Nephron (organoid): ENCODE data around the gene GSG1L2.
"Not testable (repeated sequence)": the region's sequence is repeated elsewhere in the genome, so short reads cannot be mapped to it uniquely, and the experiment has no call there.

ENCODE experiments used
- H3K27ac Mint-ChIP-seq, 3 experiments: 2 replicates each; pipeline ENCODE4 v1.8.0; 2020; ENCODE audit warnings: mixed read lengths in 3 of 3, mild to moderate bottlenecking in 2 of 3, moderate library complexity in 1 of 3
- H3K27me3 Mint-ChIP-seq: 2 replicates; pipeline ENCODE4 v1.8.0; 2021; ENCODE audit warnings: low read depth, mild to moderate bottlenecking, moderate library complexity, mixed read lengths
- H3K36me3 Mint-ChIP-seq: 2 replicates; pipeline ENCODE4 v1.8.0; 2020; ENCODE audit warnings: low read depth, mixed read lengths
- H3K4me1 Mint-ChIP-seq: 2 replicates; pipeline ENCODE4 v1.8.0; 2020; ENCODE audit warnings: mixed read lengths
- H3K4me3 Mint-ChIP-seq, 3 experiments: 2 replicates each; pipeline ENCODE4 v1.8.0; 2020; ENCODE audit warnings: mild to moderate bottlenecking in 3 of 3, mixed read lengths in 3 of 3, moderate library complexity in 2 of 3
- H3K9me3 Mint-ChIP-seq: 2 replicates; pipeline ENCODE4 v1.8.0; 2020; ENCODE audit warnings: mixed read lengths
- TF ChIP-seq, protein P1 (sequence below), 3 experiments: fragments of 200-600 bp; sonication (generic); IDR thresholded peaks; one replicate each; pipeline ENCODE4 v1.5.0; 2021; ENCODE audit warnings: antibody characterized with exemption in 3 of 3; ENCODE audit not compliant: unreplicated experiment in 3 of 3

Gene GSG1L2

DNA sequence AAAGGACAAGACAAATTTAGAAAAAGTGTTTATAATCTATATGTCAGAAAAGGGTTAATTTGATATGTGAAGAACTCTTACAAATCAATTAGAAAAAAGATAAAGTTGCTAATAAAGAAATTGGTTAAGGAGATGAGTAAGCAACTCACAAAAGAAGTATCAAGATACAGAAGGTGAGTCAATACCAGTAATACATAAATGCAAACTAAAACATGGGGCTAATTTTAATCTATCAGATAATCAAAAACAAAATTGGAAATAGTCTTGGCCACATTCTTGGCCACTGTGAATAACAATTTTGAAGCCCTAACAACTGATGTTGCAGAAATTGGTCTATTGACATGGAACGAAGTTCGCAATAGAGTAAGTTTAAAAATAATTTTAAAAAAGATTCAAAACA is 37.3 kb downstream of the GSG1L2 start:
- no peaks in the 10 kb centered on the region for H3K36me3 Mint-ChIP-seq
- H3K4me1 Mint-ChIP-seq: peaks cover 13% of the 10 kb centered on the region
- H3K9me3 Mint-ChIP-seq: no peaks in the 10 kb centered on the region
- peaks cover 3% of the 10 kb centered on the region for H3K27me3 Mint-ChIP-seq
- H3K27ac Mint-ChIP-seq: no peak overlapping the region
- TF ChIP-seq, protein P1, sequence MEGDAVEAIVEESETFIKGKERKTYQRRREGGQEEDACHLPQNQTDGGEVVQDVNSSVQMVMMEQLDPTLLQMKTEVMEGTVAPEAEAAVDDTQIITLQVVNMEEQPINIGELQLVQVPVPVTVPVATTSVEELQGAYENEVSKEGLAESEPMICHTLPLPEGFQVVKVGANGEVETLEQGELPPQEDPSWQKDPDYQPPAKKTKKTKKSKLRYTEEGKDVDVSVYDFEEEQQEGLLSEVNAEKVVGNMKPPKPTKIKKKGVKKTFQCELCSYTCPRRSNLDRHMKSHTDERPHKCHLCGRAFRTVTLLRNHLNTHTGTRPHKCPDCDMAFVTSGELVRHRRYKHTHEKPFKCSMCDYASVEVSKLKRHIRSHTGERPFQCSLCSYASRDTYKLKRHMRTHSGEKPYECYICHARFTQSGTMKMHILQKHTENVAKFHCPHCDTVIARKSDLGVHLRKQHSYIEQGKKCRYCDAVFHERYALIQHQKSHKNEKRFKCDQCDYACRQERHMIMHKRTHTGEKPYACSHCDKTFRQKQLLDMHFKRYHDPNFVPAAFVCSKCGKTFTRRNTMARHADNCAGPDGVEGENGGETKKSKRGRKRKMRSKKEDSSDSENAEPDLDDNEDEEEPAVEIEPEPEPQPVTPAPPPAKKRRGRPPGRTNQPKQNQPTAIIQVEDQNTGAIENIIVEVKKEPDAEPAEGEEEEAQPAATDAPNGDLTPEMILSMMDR (IDR thresholded peaks at IDR 0.05; ENCODE audit: unreplicated experiment in 3 of 3): no peak
- no peak overlapping the region for H3K4me3 Mint-ChIP-seq

GRCh38 chr17:9783465-9783864 is 38.4 kb downstream of the GSG1L2 start:
- H3K27me3 Mint-ChIP-seq, H3K36me3 Mint-ChIP-seq, H3K9me3 Mint-ChIP-seq, H3K4me3 Mint-ChIP-seq, H3K4me1 Mint-ChIP-seq, H3K27ac Mint-ChIP-seq: not testable (repeated sequence)

DNA sequence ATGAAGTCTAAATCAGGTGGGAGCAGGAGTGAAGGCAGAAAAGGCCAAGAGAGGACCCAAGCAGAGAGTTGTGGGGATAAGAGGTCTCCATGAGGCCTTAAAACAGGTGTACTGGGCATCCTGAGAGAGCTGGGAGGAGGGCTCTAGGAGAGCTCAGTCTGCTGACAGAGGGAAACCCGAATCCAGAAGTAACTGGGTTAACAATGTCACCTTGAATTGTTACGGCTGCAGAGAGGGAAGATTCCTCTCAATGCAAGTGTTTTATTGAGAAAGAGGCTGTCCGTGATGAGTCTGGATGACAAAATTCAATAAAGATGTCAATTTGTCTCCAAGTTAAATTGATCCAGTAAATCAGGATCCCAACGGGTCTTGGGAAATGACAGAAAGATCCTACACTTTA is 38.8 kb downstream of the GSG1L2 start:
- TF ChIP-seq, protein P1 (IDR thresholded peaks at IDR 0.05; ENCODE audit: unreplicated experiment in 3 of 3): no peak
- Mint-ChIP-seq H3K36me3 (no peaks in the 10 kb centered on the region), H3K27me3 (peaks cover 6% of the 10 kb centered on the region), H3K4me1 (no peaks in the 10 kb centered on the region), H3K27ac (no peak overlapping the region), H3K4me3 (no peak overlapping the region), H3K9me3 (no peaks in the 10 kb centered on the region)

DNA sequence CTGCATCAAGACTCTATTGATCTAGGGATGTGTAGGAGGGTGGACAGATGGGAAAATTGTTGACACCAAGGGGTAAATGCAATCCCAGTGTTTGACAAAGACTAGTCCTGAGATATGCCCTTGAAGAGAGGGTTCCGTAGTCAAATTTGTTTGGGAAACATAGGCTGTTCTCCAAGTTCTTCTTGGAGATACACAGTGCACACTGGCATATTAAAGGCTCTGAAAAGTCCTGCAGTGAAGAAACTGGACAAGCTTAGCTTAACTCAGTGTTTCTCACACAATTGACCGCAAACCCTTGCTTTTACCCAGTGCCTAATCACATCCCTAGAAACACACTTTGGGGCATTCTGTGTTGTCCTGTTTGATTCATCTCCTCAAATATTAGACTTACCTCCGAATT is 41.3 kb downstream of the GSG1L2 start:
- H3K27ac Mint-ChIP-seq: no peak overlapping the region
- no peaks in the 10 kb centered on the region for H3K4me1 Mint-ChIP-seq
- H3K36me3 Mint-ChIP-seq: no peaks in the 10 kb centered on the region
- peaks cover 14% of the 10 kb centered on the region for H3K27me3 Mint-ChIP-seq
- H3K9me3 Mint-ChIP-seq: peaks cover 8% of the 10 kb centered on the region
- TF ChIP-seq, protein P1 (IDR thresholded peaks at IDR 0.05; ENCODE audit: unreplicated experiment in 3 of 3): no peak
- H3K4me3 Mint-ChIP-seq: no peak overlapping the region

GRCh38 chr17:9776911-9777310 is 45.0 kb downstream of the GSG1L2 start:
- Mint-ChIP-seq H3K36me3 (no peaks in the 10 kb centered on the region), H3K27ac (no peak overlapping the region), H3K9me3 (peaks cover 10% of the 10 kb centered on the region), H3K4me1 (no peaks in the 10 kb centered on the region), H3K27me3 (peaks cover 20% of the 10 kb centered on the region), H3K4me3 (no peak overlapping the region)
- TF ChIP-seq, protein P1 (IDR thresholded peaks at IDR 0.05; ENCODE audit: unreplicated experiment in 3 of 3): no peak

GRCh38 chr17:9772658-9773057 is 49.2 kb downstream of the GSG1L2 start:
- H3K4me3 Mint-ChIP-seq: no peak overlapping the region
- H3K27ac Mint-ChIP-seq: no peak overlapping the region
- peaks cover 10% of the 10 kb centered on the region for H3K9me3 Mint-ChIP-seq
- no peaks in the 10 kb centered on the region for H3K4me1 Mint-ChIP-seq
- H3K27me3 Mint-ChIP-seq: peaks cover 18% of the 10 kb centered on the region
- TF ChIP-seq, protein P1 (IDR thresholded peaks at IDR 0.05; ENCODE audit: unreplicated experiment in 3 of 3): no peak
- H3K36me3 Mint-ChIP-seq: no peaks in the 10 kb centered on the region
